Heart left ventricle (tissue), 16 donors: ENCODE data around the gene JAK3. TPM values are rescaled to one million over a fixed set of nuclear protein-coding genes. Genes with fewer than 3 reads are reported as not detected.
A peak's percentile ranks its signal among the peaks of the same experiment; 100 is the strongest.

ENCODE experiments used
- ATAC-seq, 4 donors: fragments of 200-7000 bp; cut with Tn5 transposase; one replicate each; pipeline ENCODE4 v1.9.1; 2020 to 2022; ENCODE audit warnings: moderate library complexity in 4 of 4, mild to moderate bottlenecking in 3 of 4, moderate number of reproducible peaks in 1 of 4
- DNase-seq, 5 donors: peaks; one replicate each; pipeline ENCODE4 v3.0.0-alpha.2; 2020
- H3K27ac ChIP-seq, 12 donors: fragments of 200-600 bp; sonication (generic) in 4 of 12; one replicate each; pipeline versions ENCODE4 v1.5.0 to v1.8.0; 2016 to 2022; ENCODE audit warnings: mild to moderate bottlenecking in 2 of 12
- H3K27me3 ChIP-seq, 9 donors: fragments of 200-600 bp; sonication (generic) in 2 of 9; one replicate each; pipeline versions ENCODE4 v1.5.1 to v1.8.0; 2016 to 2022; ENCODE audit warnings: mild to moderate bottlenecking in 3 of 9
- H3K36me3 ChIP-seq, 9 donors: fragments of 200-600 bp; sonication (generic) in 2 of 9; one replicate each; pipeline versions ENCODE4 v1.5.0 to v1.8.0; 2018 to 2022; ENCODE audit warnings: mild to moderate bottlenecking in 2 of 9
- H3K4me1 ChIP-seq, 12 donors: fragments of 200-600 bp; sonication (generic) in 4 of 12; one replicate each; pipeline versions ENCODE4 v1.5.0 to v1.8.0; 2016 to 2022; ENCODE audit warnings: mild to moderate bottlenecking in 3 of 12
- H3K4me3 ChIP-seq, 12 donors: fragments of 200-600 bp; sonication (generic) in 4 of 12; one replicate each; pipeline versions ENCODE4 v1.5.0 to v1.8.0; 2017 to 2022; ENCODE audit warnings: mild to moderate bottlenecking in 9 of 12, moderate library complexity in 4 of 12
- H3K9me3 ChIP-seq, 12 donors: fragments of 200-600 bp; sonication (generic) in 4 of 12; one replicate each; pipeline versions ENCODE4 v1.5.0 to v1.8.0; 2016 to 2022; ENCODE audit warnings: mild to moderate bottlenecking in 1 of 12
- POLR2A ChIP-seq, 2 donors: fragments of 450-650 bp; IDR thresholded peaks; one replicate each; pipeline ENCODE4 v1.6.1; 2017; ENCODE audit warnings: antibody characterized with exemption in 2 of 2, mild to moderate bottlenecking in 2 of 2, moderate library complexity in 2 of 2
- WGBS, 4 donors: extraction: QIAGEN DNeasy Blood & Tissue Kit in 2 of 4; methylation state at CpG; one replicate each; pipeline versions ENCODE4 v1.1.5 to v1.1.7; 2013 to 2018; 5-methylcytosine and 5-hydroxymethylcytosine counted together
- intact Hi-C, 10 donors: fragments of 100-400 bp; cut with DNase I; formaldehyde crosslinking; loops; one replicate each; pipeline versions ENCODE4 v1.11.1 to v1.14.2; 2022
- polyA plus RNA-seq, 2 donors: library from polyadenylated mRNA; stranded (reverse); fragments of 200-250 nt; gene quantifications; one replicate each; pipeline ENCODE4 v1.2.3, GENCODE V29; 2013
- total RNA-seq, 9 donors: library from RNA; depleted of rRNA in 2 of 9; stranded (reverse); fragments of >200 nt in 2 of 9; fragmentation: NEBNext Ultra II Directional in 3 of 9; extraction: Animal tissue kit (Norgen Biotek cat#: 25700) in 3 of 9; gene quantifications; one replicate each; pipeline versions ENCODE4 v1.1.0 to v1.2.4, GENCODE V29; 2016 to 2023
- TF ChIP-seq, protein P1 (sequence below), 12 donors: fragments of 200-600 bp; sonication (generic) in 4 of 12; IDR thresholded peaks; one replicate each; pipeline versions ENCODE4 v1.5.0 to v1.8.0; 2018 to 2022; ENCODE audit warnings: antibody characterized with exemption in 12 of 12, mild to moderate bottlenecking in 5 of 12
- donor health status: ischemic (EF 13 %, LVEDD 7.1; RV severe dilation, severe dysfunction).
- donor health status: healthy with polysubstance abuse.
- donor health status: DM: no; HTN: yes; CAD: no.
- donor health status: DM: no; HTN: no; CAD: no.
- donor health status: ischemic (EF 25% LVEDD 6.9; RV normal size, moderate dysfunction).
- donor health status: ischemic (EF 25% LVEDD 5.7; RV mildly dilated, moderate dysfunction).
- donor health status: healthy.
- donor health status: DM: yes; HTN: yes; CAD: no.
- donor health status: ischemic (EF 35%, LVEDD 5.7; RV mildly dilated, moderate dysfunction).
- donor health status: nonischemic (EF 11% LVEDD 7.7; RV severe dilation, severe dysfunction).
- donor health status: DM: yes; HTN: yes; CAD: no.
- donor health status: PGD.
- donor health status: ischemic (EF 29% LVEDD 5.4; RV normal size, mild dysfunction).
- donor health status: nonischemic (EF 23%, LVEDD 6.1; RV moderate dilation, normal function).

The JAK3 gene
- total and polyA plus RNA-seq, 11 donors: 0.77 to 29.2 (median 1.8) TPM

DNA sequence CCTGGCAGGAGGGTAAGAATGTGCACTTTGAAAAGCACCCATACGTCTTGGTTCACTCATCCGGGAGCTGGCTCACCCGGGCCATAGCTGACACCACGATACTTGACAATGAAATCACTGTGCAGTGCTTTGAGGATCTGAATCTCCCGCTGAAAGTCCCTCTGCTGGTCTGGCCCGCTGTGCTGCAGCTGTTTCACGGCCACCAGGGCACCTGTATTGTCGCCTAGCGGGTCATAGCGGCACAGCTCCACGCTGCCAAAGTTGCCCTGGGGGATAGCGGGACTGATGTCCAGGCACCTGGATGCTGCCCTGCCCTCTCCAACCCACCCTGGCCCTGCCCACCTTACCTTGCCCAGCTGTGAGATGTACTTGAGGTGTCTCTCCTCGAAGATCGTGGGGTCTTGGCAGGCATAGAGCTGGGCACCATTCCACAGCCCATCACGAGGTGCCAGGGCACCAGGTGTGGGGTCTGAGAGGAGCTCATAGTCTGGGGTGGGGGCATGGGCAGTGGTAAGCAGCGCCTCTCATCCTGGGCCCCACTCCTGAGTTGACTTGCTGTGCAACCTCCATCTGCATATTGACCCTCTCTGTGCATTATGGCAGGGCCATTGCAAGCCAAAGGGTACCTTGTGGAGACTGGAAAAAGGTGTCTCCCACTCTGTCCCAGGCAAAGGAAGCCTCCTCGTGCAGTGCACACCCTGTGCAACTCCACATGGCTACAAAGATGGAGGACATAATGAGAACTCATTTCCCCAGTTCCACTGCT is 15.2 kb downstream of the JAK3 start:
- 86 to 88% (median 87%) methylated on average over 7 to 17 of the region's 17 CpGs for WGBS, 4 donors
- no peak for ATAC-seq
- H3K27me3 ChIP-seq: peaks cover 0 to 35% (median 8%) of the 10 kb centered on the region in 9 donors

GRCh38 chr19:17831419-17831888 is 16.3 kb downstream of the JAK3 start:
- Histone ChIP-seq H3K27ac (no peak overlapping the region), H3K4me1 (peaks cover 0 to 16% (median 0%) of the 10 kb centered on the region in 12 donors), H3K36me3 (peaks cover 0 to 77% (median 0%) of the 10 kb centered on the region in 9 donors), H3K4me3 (peak overlapping the region in 1 of 12 donors; percentile 19), H3K27me3 (peaks cover 0 to 35% (median 8%) of the 10 kb centered on the region in 9 donors), H3K9me3 (no peaks in the 10 kb centered on the region)
- DNase-seq: no peak
- intact Hi-C loops: no loop called here
- ATAC-seq: no peak
- 42 to 65% (median 50%) methylated on average over 23 to 25 of the region's 25 CpGs for WGBS, 4 donors
- TF ChIP-seq, protein P1, sequence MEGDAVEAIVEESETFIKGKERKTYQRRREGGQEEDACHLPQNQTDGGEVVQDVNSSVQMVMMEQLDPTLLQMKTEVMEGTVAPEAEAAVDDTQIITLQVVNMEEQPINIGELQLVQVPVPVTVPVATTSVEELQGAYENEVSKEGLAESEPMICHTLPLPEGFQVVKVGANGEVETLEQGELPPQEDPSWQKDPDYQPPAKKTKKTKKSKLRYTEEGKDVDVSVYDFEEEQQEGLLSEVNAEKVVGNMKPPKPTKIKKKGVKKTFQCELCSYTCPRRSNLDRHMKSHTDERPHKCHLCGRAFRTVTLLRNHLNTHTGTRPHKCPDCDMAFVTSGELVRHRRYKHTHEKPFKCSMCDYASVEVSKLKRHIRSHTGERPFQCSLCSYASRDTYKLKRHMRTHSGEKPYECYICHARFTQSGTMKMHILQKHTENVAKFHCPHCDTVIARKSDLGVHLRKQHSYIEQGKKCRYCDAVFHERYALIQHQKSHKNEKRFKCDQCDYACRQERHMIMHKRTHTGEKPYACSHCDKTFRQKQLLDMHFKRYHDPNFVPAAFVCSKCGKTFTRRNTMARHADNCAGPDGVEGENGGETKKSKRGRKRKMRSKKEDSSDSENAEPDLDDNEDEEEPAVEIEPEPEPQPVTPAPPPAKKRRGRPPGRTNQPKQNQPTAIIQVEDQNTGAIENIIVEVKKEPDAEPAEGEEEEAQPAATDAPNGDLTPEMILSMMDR (IDR thresholded peaks at IDR 0.05): no peak
- no peak for TF ChIP-seq POLR2A (IDR thresholded peaks at IDR 0.05)

More for the DNA sequence above, 15.2 kb downstream of the JAK3 start:
- H3K36me3 ChIP-seq: peaks cover 0 to 82% (median 0%) of the 10 kb centered on the region in 9 donors
- intact Hi-C loops: no loop called here
- DNase-seq: no peak
- no peaks in the 10 kb centered on the region for H3K9me3 ChIP-seq
- TF ChIP-seq, protein P1 (IDR thresholded peaks at IDR 0.05): no peak
- no peak for TF ChIP-seq POLR2A (IDR thresholded peaks at IDR 0.05)
- no peak overlapping the region for H3K4me3 ChIP-seq
- peaks cover 0 to 16% (median 0%) of the 10 kb centered on the region in 12 donors for H3K4me1 ChIP-seq
- H3K27ac ChIP-seq: no peak overlapping the region

- peaks cover 0 to 35% (median 8%) of the 10 kb centered on the region in 9 donors for H3K27me3 ChIP-seq
- H3K9me3 ChIP-seq: no peaks in the 10 kb centered on the region
- peaks cover 0 to 76% (median 0%) of the 10 kb centered on the region in 9 donors for H3K36me3 ChIP-seq
- peak in 3 of 5 donors; percentile 33 to 42 (median 36) for DNase-seq
- no peak overlapping the region for H3K27ac ChIP-seq
- WGBS, 4 donors: 18 to 43% (median 23%) methylated on average over 28 to 50 of the region's 50 CpGs
- H3K4me3 ChIP-seq: peak overlapping the region in 7 of 12 donors; percentile 10 to 30 (median 21)
- intact Hi-C loops: no loop called here
- ATAC-seq: peak; percentile 43 to 82 (median 80)
- H3K4me1 ChIP-seq: peaks cover 0 to 16% (median 0%) of the 10 kb centered on the region in 12 donors
- TF ChIP-seq, protein P1 (IDR thresholded peaks at IDR 0.05): no peak
- no peak for TF ChIP-seq POLR2A (IDR thresholded peaks at IDR 0.05)
Observed at GRCh38 chr19:17830567-17831418, 17.0 kb downstream of the JAK3 start.
